Left ventricle myocardium inferior (tissue), 1 donor: Measurements from ENCODE around the gene FBXO17. TPM values are rescaled to one million over a fixed set of nuclear protein-coding genes. Genes with fewer than 3 reads are reported as not detected.
"Not testable (repeated sequence)": the region's sequence is repeated elsewhere in the genome, so short reads cannot be mapped to it uniquely, and the experiment has no call there.

ENCODE experiments used
- DNase-seq: peaks from one replicate; pipeline ENCODE4 v3.0.0-alpha.2; 2020
- H3K27ac ChIP-seq: fragments of 200-600 bp; replicated peaks from 2 replicates; pipeline ENCODE4 v1.8.0; 2021
- H3K27me3 ChIP-seq: fragments of 200-600 bp; 2 replicates; pipeline ENCODE4 v1.8.0; 2021; ENCODE audit warnings: low read depth
- H3K36me3 ChIP-seq: fragments of 200-600 bp; 2 replicates; pipeline ENCODE4 v1.8.0; 2021
- H3K4me1 ChIP-seq: fragments of 200-600 bp; 2 replicates; pipeline ENCODE4 v1.8.0; 2021
- H3K4me3 ChIP-seq: fragments of 200-600 bp; 2 replicates; pipeline ENCODE4 v1.8.0; 2021; ENCODE audit warnings: mild to moderate bottlenecking, moderate library complexity
- H3K9me3 ChIP-seq: fragments of 200-600 bp; replicated peaks from 2 replicates; pipeline ENCODE4 v1.8.0; 2021
- CTCF ChIP-seq: fragments of 200-600 bp; IDR thresholded peaks from 2 replicates; pipeline ENCODE4 v1.8.0; 2021; ENCODE audit warnings: antibody characterized with exemption, mild to moderate bottlenecking, borderline replicate concordance
- intact Hi-C: fragments of 100-400 bp; cut with micrococcal nuclease; formaldehyde crosslinking; loops from one replicate; pipeline ENCODE4 v1.11.0; 2022
- total RNA-seq: library from RNA; stranded (reverse); fragmentation: NEBNext Ultra II Directional; extraction: Animal tissue kit (Norgen Biotek cat#: 25700); gene quantifications from one replicate; pipeline ENCODE4 v1.2.1, GENCODE V29; 2021
- donor health status: DM: no; HTN: yes; CAD: no; lungs with severe emphysema.

FBXO17 gene
- total RNA-seq, 1 donor from 2014 or later = 3.0 TPM

- Histone ChIP-seq H3K36me3 (peaks cover 4% of the 10 kb centered on the region), H3K9me3 (no peaks in the 10 kb centered on the region), H3K4me3 (no peak overlapping the region), H3K4me1 (peaks cover 12% of the 10 kb centered on the region), H3K27ac (no peak overlapping the region), H3K27me3 (peaks cover 13% of the 10 kb centered on the region)
- DNase-seq = no peak
- TF ChIP-seq CTCF = no peak
- intact Hi-C loops = no loop called here
Measured at GRCh38 chr19:38945562-38946228, 29.8 kb downstream of the FBXO17 start.

- peaks cover 6% of the 10 kb centered on the region for H3K4me1 ChIP-seq
- DNase-seq = no peak
- intact Hi-C loops = no loop called here
- peaks cover 7% of the 10 kb centered on the region for H3K27me3 ChIP-seq
- TF ChIP-seq CTCF = no peak
- peaks cover 4% of the 10 kb centered on the region for H3K36me3 ChIP-seq
- no peak overlapping the region for H3K4me3 ChIP-seq
- H3K27ac ChIP-seq = no peak overlapping the region
- H3K9me3 ChIP-seq = no peaks in the 10 kb centered on the region
Measured at GRCh38 chr19:38944981-38945506, 30.5 kb downstream of the FBXO17 start.

- H3K27ac ChIP-seq = no peak overlapping the region
- intact Hi-C loops = no loop called here
- H3K4me3 ChIP-seq = no peak overlapping the region
- no peak for TF ChIP-seq CTCF
- no peaks in the 10 kb centered on the region for H3K4me1 ChIP-seq
- no peaks in the 10 kb centered on the region for H3K27me3 ChIP-seq
- H3K9me3 ChIP-seq = no peaks in the 10 kb centered on the region
- no peak for DNase-seq
- H3K36me3 ChIP-seq = peaks cover 4% of the 10 kb centered on the region
Measured at GRCh38 chr19:38942471-38943181, 32.9 kb downstream of the FBXO17 start.

GRCh38 chr19:38941979-38942378 lies 33.6 kb downstream of the FBXO17 start:
- no peak overlapping the region for H3K27ac ChIP-seq
- no peak overlapping the region for H3K4me3 ChIP-seq
- no peaks in the 10 kb centered on the region for H3K27me3 ChIP-seq
- intact Hi-C loops = no loop called here
- no peaks in the 10 kb centered on the region for H3K4me1 ChIP-seq
- TF ChIP-seq CTCF = no peak
- H3K9me3 ChIP-seq = no peaks in the 10 kb centered on the region
- no peak for DNase-seq
- peaks cover 4% of the 10 kb centered on the region for H3K36me3 ChIP-seq

- intact Hi-C loops, DNase-seq: not testable (repeated sequence)
Measured at GRCh38 chr19:38941466-38941865, 34.1 kb downstream of the FBXO17 start.

GRCh38 chr19:38939957-38940356 lies 35.6 kb downstream of the FBXO17 start:
- no peak overlapping the region for H3K27ac ChIP-seq
- TF ChIP-seq CTCF = no peak
- no peak overlapping the region for H3K4me3 ChIP-seq
- H3K36me3 ChIP-seq = peaks cover 4% of the 10 kb centered on the region
- peaks cover 5% of the 10 kb centered on the region for H3K4me1 ChIP-seq
- peaks cover 7% of the 10 kb centered on the region for H3K9me3 ChIP-seq
- intact Hi-C loops = no loop called here
- H3K27me3 ChIP-seq = no peaks in the 10 kb centered on the region
- DNase-seq = no peak

More at GRCh38 chr19:38941466-38941865, 34.1 kb downstream of the FBXO17 start:
- not testable (repeated sequence) for H3K4me1 ChIP-seq, H3K27me3 ChIP-seq, H3K9me3 ChIP-seq, H3K27ac ChIP-seq, H3K36me3 ChIP-seq, H3K4me3 ChIP-seq
